T-helper 1 cell treated with Interleukin-12 subunit alpha and Interleukin-12 subunit beta and Interleukin-4 antibody, amounts not matched to agents 30 μg/mL and 1 μg/mL, for 36 hours (primary cell): ENCODE data around the gene EFHC1.

Source experiments
- H3K27ac Mint-ChIP-seq: one replicate; pipeline ENCODE4 v1.8.0; 2021; ENCODE audit warnings: mild to moderate bottlenecking, mixed read lengths
- H3K27me3 Mint-ChIP-seq: one replicate; pipeline ENCODE4 v1.8.0; 2021; ENCODE audit warnings: low read depth, mixed read lengths
- H3K36me3 Mint-ChIP-seq: one replicate; pipeline ENCODE4 v1.8.0; 2021; ENCODE audit warnings: low read depth, mixed read lengths
- H3K4me1 Mint-ChIP-seq: one replicate; pipeline ENCODE4 v1.8.0; 2021; ENCODE audit warnings: low read depth, mixed read lengths
- H3K4me3 Mint-ChIP-seq: one replicate; pipeline ENCODE4 v1.8.0; 2021; ENCODE audit warnings: mild to moderate bottlenecking, moderate library complexity, mixed read lengths
- H3K9me3 Mint-ChIP-seq: one replicate; pipeline ENCODE4 v1.8.0; 2021; ENCODE audit warnings: mixed read lengths

The EFHC1 gene

GRCh38 chr6:52536424-52536916 is 116.3 kb downstream of the EFHC1 start:
- Mint-ChIP-seq H3K27ac (no peak overlapping the region), H3K4me1 (peaks cover 45% of the 10 kb centered on the region), H3K4me3 (peak overlapping the region; percentile 5), H3K27me3 (no peaks in the 10 kb centered on the region), H3K36me3 (peaks cover 2% of the 10 kb centered on the region), H3K9me3 (no peaks in the 10 kb centered on the region)

- H3K36me3 Mint-ChIP-seq: peaks cover 2% of the 10 kb centered on the region
- peak overlapping the region; percentile 20 for H3K27ac Mint-ChIP-seq
- H3K4me1 Mint-ChIP-seq: peaks cover 45% of the 10 kb centered on the region
Observed at GRCh38 chr6:52537001-52537753, 117.0 kb downstream of the EFHC1 start.

GRCh38 chr6:52538252-52538900 is 118.2 kb downstream of the EFHC1 start:
- H3K27me3 Mint-ChIP-seq: no peaks in the 10 kb centered on the region
- H3K27ac Mint-ChIP-seq: no peak overlapping the region
- H3K4me1 Mint-ChIP-seq: peaks cover 45% of the 10 kb centered on the region
- no peaks in the 10 kb centered on the region for H3K9me3 Mint-ChIP-seq
- H3K36me3 Mint-ChIP-seq: peaks cover 2% of the 10 kb centered on the region
- no peak overlapping the region for H3K4me3 Mint-ChIP-seq

More at GRCh38 chr6:52537001-52537753, 117.0 kb downstream of the EFHC1 start:
- H3K27me3 Mint-ChIP-seq: no peaks in the 10 kb centered on the region
- H3K4me3 Mint-ChIP-seq: peak overlapping the region; percentile 4
- no peaks in the 10 kb centered on the region for H3K9me3 Mint-ChIP-seq

GRCh38 chr6:52538901-52539354 is 118.8 kb downstream of the EFHC1 start:
- H3K4me3 Mint-ChIP-seq: no peak overlapping the region
- no peaks in the 10 kb centered on the region for H3K9me3 Mint-ChIP-seq
- H3K27ac Mint-ChIP-seq: no peak overlapping the region
- no peaks in the 10 kb centered on the region for H3K27me3 Mint-ChIP-seq
- H3K4me1 Mint-ChIP-seq: peaks cover 45% of the 10 kb centered on the region
- H3K36me3 Mint-ChIP-seq: peaks cover 2% of the 10 kb centered on the region

- H3K36me3 Mint-ChIP-seq: peaks cover 2% of the 10 kb centered on the region
- H3K27ac Mint-ChIP-seq: no peak overlapping the region
- H3K9me3 Mint-ChIP-seq: no peaks in the 10 kb centered on the region
- H3K4me3 Mint-ChIP-seq: no peak overlapping the region
- H3K4me1 Mint-ChIP-seq: peaks cover 44% of the 10 kb centered on the region
- no peaks in the 10 kb centered on the region for H3K27me3 Mint-ChIP-seq
Observed at GRCh38 chr6:52539607-52540006, 119.5 kb downstream of the EFHC1 start.

- H3K4me1 Mint-ChIP-seq: peaks cover 37% of the 10 kb centered on the region
- no peak overlapping the region for H3K4me3 Mint-ChIP-seq
- H3K27ac Mint-ChIP-seq: no peak overlapping the region
- no peaks in the 10 kb centered on the region for H3K27me3 Mint-ChIP-seq
- H3K36me3 Mint-ChIP-seq: no peaks in the 10 kb centered on the region
- no peaks in the 10 kb centered on the region for H3K9me3 Mint-ChIP-seq
Observed at GRCh38 chr6:52540286-52540902, 120.3 kb downstream of the EFHC1 start.

- Mint-ChIP-seq H3K9me3 (no peaks in the 10 kb centered on the region), H3K27me3 (no peaks in the 10 kb centered on the region), H3K27ac (no peak overlapping the region), H3K36me3 (no peaks in the 10 kb centered on the region), H3K4me1 (peaks cover 32% of the 10 kb centered on the region), H3K4me3 (no peak overlapping the region)
Observed at GRCh38 chr6:52541135-52541534, 121.0 kb downstream of the EFHC1 start.

GRCh38 chr6:52543262-52543661 is 123.1 kb downstream of the EFHC1 start:
- Mint-ChIP-seq H3K4me3 (no peak overlapping the region), H3K36me3 (no peaks in the 10 kb centered on the region), H3K27me3 (no peaks in the 10 kb centered on the region), H3K9me3 (no peaks in the 10 kb centered on the region), H3K27ac (no peak overlapping the region), H3K4me1 (peaks cover 14% of the 10 kb centered on the region)

- H3K27ac Mint-ChIP-seq: no peak overlapping the region
Observed at GRCh38 chr6:52543729-52544601, 123.8 kb downstream of the EFHC1 start.

GRCh38 chr6:52544602-52545405 is 124.7 kb downstream of the EFHC1 start:
- Mint-ChIP-seq H3K27ac (no peak overlapping the region), H3K4me3 (no peak overlapping the region), H3K4me1 (peaks cover 11% of the 10 kb centered on the region), H3K36me3 (no peaks in the 10 kb centered on the region), H3K27me3 (no peaks in the 10 kb centered on the region), H3K9me3 (no peaks in the 10 kb centered on the region)

More at GRCh38 chr6:52543729-52544601, 123.8 kb downstream of the EFHC1 start:
- Mint-ChIP-seq H3K27me3 (no peaks in the 10 kb centered on the region), H3K36me3 (no peaks in the 10 kb centered on the region), H3K4me3 (no peak overlapping the region), H3K9me3 (no peaks in the 10 kb centered on the region), H3K4me1 (peaks cover 14% of the 10 kb centered on the region)

GRCh38 chr6:52545406-52546119 is 125.4 kb downstream of the EFHC1 start:
- Mint-ChIP-seq H3K4me3 (no peak overlapping the region), H3K9me3 (no peaks in the 10 kb centered on the region), H3K27ac (no peak overlapping the region), H3K4me1 (peaks cover 15% of the 10 kb centered on the region), H3K27me3 (no peaks in the 10 kb centered on the region), H3K36me3 (no peaks in the 10 kb centered on the region)

GRCh38 chr6:52546192-52546591 is 126.0 kb downstream of the EFHC1 start:
- Mint-ChIP-seq H3K36me3 (no peaks in the 10 kb centered on the region), H3K27ac (no peak overlapping the region), H3K4me1 (peaks cover 15% of the 10 kb centered on the region), H3K27me3 (no peaks in the 10 kb centered on the region), H3K9me3 (no peaks in the 10 kb centered on the region), H3K4me3 (no peak overlapping the region)

- no peaks in the 10 kb centered on the region for H3K36me3 Mint-ChIP-seq
- no peak overlapping the region for H3K27ac Mint-ChIP-seq
- H3K4me3 Mint-ChIP-seq: no peak overlapping the region
- no peaks in the 10 kb centered on the region for H3K9me3 Mint-ChIP-seq
- no peaks in the 10 kb centered on the region for H3K27me3 Mint-ChIP-seq
- peaks cover 15% of the 10 kb centered on the region for H3K4me1 Mint-ChIP-seq
Observed at GRCh38 chr6:52546678-52547077, 126.5 kb downstream of the EFHC1 start.
